Fibroblast of skin of abdomen (primary cell): ENCODE data around the gene SFXN3.
A peak's percentile ranks its signal among the peaks of the same experiment; 100 is the strongest.

ENCODE experiments used
- DNase-seq: peaks from one replicate; pipeline ENCODE4 v3.0.0-alpha.2; 2013

Gene SFXN3

DNA sequence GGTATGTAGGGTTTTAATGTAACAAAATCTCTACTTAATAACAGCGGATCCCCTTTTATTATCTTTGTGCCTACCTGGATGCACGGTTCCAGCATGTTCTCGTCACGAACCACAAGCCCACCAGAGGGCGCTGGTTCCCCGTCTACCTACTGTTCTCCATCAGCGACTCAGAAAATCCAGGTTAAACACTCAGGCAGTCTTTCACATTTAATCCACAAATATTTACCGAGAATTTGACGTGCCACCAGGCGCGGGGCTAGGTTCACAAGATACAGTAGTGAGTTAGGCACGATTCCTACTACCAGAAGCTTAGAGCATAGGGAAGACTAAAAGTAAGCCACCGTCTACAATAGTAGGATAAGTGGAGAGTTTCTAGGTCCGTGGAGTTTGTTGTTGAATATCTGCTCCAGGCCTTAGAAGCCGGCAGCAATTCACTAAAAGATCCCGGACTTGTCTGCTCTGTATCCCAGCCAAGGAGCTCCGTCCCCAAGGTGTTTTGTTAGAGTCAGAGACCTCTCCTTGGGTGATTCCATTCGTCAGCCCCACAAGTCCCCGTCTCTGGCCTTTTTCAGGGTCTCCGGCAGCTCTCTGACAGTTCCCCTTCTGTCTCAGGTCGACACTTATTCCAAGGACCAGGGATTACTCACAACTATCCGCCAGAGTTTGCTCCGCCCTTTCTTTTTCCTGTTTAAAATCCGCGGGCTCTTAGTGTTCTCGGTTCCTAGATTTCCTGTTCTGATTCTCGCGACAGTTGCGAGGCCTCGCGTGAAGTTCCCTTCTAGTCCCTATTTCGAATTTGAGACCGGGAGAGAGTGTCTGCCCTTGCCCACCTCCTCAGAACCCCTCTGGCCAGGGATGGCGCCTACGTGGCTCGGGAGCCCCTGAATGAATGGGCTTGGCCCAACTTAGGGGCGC is 29.3 kb downstream of the SFXN3 start:
- peak; percentile 96 for DNase-seq

GRCh38 chr10:101060951-101061623 is 30.1 kb downstream of the SFXN3 start:
- peak; percentile 95 for DNase-seq

- DNase-seq = peak; percentile 83
Measured at GRCh38 chr10:101061624-101062231, 30.7 kb downstream of the SFXN3 start, which contains the start of gene KAZALD1. Gene KAZALD1 (plus strand): TSS chr10:101061989. CDS start chr10:101062593, 604 bp downstream.

- DNase-seq = peak; percentile 49
Measured at GRCh38 chr10:101062232-101063049, 31.4 kb downstream of the SFXN3 start.

DNA sequence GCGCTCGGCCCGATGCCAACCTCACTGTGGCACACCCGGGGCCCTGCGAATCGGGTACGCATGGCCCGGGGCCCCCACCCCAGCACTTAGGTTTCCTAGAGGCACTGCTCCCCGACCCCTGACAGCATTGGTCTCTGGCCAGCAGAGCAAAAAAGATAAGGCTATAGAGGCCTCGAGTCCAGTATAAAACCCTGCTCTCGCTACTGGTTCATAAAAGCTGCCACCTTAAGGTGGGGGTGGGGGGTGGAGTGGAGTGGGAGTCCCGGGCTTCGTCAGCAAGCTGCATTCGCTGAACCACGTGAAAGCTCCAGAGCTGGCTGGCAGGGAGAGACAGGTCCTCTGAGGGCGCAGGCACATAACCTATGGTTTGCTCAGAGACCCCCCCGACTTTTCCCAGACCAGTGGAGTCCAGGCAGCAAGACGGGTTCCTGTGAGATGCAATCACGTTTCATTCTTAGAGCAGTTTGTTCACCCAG is 32.1 kb downstream of the SFXN3 start:
- no peak for DNase-seq

DNA sequence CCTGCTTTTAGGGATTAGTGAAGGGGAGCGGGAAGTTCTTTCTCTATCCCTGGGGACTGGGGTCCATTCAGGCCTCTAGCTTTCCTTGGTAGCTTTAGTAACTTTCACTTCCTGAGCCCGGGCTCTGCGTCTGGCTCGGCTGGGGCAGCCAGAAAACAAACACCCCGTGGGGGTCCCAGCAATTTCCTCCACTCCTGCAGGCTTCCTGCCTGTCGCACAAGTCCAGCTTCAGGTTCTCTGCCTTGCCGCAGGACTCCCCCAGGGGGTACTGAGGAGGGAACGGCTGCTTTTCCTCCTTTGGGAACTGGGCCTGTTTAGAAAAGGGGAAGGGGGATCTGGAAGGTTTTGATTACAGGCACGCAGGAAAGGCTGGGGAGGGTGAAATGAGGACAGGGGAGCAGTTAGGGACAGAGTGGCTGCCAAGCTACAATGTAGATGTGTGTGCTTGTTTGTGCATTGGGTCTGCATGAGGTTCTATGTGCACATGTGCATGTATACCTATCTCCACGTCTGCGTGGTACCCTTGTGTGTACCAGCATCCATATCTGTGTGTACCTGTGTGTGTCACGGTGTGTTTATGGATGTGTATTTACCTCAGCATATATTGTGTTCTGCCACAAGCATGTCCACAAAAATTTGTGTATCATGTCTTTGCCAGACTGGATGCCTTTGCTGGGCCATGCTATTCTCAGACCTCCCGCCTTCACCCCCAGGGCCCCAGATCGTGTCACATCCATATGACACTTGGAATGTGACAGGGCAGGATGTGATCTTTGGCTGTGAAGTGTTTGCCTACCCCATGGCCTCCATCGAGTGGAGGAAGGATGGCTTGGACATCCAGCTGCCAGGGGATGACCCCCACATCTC is 32.7 kb downstream of the SFXN3 start:
- no peak for DNase-seq

- no peak for DNase-seq
Measured at GRCh38 chr10:101064415-101065030, 33.5 kb downstream of the SFXN3 start.

DNA sequence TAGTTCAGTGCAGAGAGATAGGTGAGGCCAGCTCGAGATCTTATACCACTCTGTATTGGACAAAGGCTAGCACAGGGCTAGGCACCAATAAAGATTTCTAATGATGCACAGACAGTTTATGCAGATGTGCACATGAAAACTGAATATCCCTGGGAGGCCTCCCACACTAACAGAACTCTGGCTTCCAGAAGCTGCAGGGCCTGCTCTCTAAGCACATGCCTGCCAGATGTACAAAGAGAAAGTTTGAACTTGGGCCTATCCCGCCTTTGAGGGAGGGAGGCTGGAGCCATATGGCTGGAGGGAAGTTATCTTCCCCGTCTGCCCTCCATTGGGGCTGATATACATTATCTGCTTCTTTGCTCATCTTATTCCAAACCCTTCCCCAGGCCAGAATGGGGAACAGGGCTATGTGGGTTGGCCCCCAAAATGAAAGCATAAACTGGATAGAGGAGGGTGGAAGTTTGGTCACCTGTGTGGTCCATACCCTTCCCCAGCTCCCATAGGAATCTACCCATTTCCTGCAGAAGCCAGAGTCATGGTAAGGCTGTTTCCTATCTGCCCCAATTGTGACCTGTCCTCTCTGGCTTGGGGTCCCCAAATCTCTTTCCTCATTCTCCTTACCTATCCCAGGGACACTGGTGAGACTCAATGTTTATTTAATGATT is 34.6 kb downstream of the SFXN3 start:
- peak; percentile 51 for DNase-seq

DNA sequence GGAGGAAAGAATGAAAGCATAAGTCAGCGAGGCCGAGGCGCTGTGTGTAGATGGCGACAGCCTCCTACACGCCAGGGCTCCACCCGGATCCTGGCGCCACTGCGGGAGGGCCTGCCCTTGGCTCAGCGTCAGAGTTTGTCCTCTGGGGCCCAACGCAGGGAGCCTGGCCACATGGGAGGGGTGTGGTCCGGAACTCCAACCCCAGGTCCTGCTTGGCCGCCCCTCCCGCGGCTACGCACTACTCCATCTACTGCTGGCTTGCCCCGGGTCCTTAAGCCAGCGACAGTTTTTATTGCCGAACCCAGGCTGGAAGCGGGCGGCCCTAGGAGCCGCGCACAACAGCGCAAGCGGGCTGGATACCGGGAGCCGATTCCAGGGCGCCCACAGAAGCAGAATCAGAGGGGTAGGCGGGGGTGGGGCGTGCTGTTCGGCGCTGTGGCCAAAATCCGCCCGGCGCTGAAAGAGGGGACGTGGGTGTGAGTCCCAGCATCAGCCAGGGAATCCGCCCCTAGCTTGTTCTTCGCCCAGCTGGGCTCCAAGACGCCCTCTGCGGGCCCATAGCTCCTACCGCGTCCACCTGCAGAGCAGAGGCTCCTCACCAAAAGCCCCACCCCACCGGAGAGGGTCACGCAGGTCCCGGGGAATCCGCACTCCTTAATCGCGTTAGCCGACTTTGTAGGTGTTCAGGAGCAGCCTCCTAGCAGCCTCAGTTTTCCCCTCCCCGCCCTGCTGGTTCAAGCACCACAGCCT is 35.3 kb downstream of the SFXN3 start:
- peak; percentile 54 for DNase-seq

GRCh38 chr10:101066896-101067355 is 35.9 kb downstream of the SFXN3 start:
- peak; percentile 17 for DNase-seq

DNA sequence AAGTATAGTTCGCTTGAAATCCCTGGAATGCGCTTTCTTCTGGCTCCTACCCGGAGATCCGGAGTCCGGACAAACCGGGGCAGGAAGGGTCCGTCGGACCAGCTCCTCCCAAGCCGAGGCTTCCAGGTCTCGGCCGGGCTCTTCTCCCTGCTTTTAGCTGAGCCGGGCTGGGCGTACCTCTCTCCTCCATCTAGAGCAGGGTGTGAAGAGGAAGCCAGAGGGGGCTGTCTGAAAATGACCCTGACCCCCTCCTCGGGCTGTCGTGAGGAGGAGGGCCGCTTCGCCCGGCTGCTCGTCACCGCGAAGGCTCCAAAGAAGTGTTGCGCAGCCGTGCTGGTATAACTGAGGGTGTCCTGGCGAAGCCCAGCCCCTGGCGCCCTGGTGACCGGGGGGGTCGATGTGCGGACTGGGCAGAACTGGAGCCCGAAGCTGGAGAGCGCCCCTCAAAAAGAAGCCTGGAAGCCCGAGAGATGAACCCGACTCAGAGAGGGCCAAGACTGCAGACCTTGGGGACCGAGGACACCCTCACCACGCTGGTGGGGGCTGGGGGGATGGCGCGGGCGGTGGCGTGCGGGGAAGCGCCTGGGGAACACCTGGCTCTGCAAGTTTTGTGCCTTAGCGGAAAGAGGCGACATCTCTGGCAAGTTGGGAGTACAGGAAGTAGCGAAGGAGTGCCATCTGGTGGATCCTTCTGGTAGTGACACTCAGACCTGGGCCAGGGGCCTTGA is 36.5 kb downstream of the SFXN3 start:
- peak; percentile 72 for DNase-seq

- DNase-seq = no peak
Measured at GRCh38 chr10:101069441-101069840, 38.4 kb downstream of the SFXN3 start.

DNA sequence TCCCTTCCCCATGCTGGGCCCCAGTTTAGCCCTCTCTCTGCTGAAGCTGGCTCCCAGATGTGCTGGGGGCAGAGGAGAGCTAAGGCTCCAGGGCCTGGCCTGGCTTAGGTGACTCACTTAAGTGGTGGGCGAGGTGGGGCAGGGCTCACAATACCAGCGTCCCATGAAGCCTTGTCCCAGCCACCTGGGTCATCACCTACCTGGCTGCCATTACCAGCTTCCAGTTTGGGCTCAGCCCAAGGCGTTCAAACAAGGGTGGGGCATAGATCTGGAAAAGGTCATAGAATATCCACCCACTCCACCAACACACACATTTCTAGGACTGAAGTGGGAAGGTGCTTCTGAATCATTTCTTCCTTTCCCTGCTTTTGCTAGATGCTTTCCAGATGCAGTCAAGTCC is 39.1 kb downstream of the SFXN3 start:
- DNase-seq = no peak

GRCh38 chr10:101071267-101071884 is 40.3 kb downstream of the SFXN3 start:
- DNase-seq = no peak

DNA sequence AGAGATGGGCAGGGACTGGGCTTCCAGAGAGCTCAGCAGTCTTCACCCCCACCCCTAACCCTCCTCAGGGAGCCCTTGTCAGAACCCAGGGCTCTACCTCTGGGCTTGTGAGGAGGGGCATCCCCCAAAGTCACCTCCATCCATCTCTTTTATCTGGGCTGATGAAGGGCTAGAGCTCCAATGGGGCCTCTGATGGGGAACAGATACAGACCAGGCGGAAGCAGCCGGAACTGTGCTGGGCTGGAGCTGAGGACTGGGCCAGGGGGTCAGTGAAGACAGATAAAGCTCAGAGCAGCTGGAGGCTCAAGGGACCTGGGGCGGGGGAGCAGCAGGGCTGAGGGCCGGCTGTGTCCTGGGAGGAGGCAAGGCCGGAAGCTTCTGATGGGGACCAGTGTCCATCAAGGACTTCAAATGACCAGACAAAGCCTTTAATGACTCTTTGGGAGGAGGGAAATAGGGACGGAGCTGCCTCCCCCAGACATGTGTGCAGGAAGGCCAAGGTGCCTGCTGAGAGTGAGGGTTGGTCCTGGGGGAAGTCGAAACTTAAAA is 40.9 kb downstream of the SFXN3 start:
- DNase-seq = no peak

DNA sequence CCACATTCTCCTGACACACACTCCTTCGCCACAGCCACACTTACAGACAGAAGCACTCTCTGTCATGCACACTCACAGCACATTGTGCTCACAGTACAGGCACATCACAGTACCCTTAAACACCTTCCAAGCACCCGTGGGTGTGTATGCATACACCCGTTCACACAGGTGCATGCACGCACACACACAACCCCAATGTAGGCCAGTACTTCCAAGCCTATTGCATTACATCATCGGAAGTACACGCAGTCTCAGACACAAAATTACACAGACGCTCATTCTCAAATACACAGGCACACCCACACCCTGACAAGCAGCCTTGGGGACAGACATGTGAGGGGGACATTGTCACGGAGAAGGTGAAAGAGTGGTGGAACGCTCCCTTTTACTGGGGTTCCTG is 41.9 kb downstream of the SFXN3 start:
- DNase-seq = no peak

DNA sequence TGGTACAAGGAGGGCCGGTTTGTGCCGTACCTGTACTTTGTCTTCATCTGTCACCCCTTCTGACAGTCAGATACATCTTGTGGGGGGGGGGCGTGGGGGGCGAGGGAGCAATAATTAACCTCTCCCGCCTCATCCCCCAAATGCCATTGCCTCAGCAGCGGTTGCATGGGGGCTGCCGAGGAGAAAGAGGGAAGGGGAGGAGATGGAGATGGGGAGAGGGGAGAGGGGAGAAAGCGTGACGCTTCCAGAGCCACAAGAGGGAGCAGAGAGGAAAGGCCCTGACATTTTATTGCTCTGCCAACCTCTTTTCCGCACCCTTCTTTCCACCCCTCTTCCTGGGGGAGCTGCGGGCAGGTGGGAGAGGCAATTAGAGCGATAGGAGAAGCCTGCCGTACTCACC is 42.6 kb downstream of the SFXN3 start:
- DNase-seq = no peak

GRCh38 chr10:101075775-101076174 is 44.7 kb downstream of the SFXN3 start:
- DNase-seq = no peak
